B cell (primary cell): ENCODE data around the gene PLA2G4E.

Experiments
- EZH2 ChIP-seq: IDR thresholded peaks from 2 replicates; pipeline ENCODE4 v1.6.1; 2012; ENCODE audit warnings: borderline replicate concordance, low read depth, mild to moderate bottlenecking, moderate library complexity, low read length; ENCODE audit not compliant: insufficient read depth, poor library complexity, severe bottlenecking
- TF ChIP-seq, protein P1 (sequence below): fragments of 200-600 bp; IDR thresholded peaks from one replicate; pipeline ENCODE4 v1.8.0; 2022; ENCODE audit warnings: antibody characterized with exemption, mild to moderate bottlenecking

DNA sequence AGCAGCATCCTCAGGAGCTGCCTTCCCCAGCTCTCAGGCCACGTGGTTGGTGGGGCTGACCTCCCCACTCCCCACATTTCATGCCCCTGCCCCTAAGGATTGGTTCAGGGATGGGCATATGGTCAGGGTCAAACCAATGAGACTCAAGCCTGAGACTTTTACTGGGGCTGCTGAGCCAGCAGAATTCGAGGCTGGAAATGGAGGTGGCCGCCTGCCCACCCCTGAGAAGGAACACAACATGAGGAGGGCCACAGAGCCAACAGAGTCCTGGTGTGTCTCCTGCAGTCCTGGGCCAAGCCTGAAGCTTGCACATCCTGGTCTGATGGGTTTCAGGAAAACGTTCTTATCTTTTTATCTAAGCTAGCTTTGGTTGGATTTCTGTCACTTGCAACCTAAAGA lies 54.4 kb downstream of the PLA2G4E start:
- TF ChIP-seq, protein P1, sequence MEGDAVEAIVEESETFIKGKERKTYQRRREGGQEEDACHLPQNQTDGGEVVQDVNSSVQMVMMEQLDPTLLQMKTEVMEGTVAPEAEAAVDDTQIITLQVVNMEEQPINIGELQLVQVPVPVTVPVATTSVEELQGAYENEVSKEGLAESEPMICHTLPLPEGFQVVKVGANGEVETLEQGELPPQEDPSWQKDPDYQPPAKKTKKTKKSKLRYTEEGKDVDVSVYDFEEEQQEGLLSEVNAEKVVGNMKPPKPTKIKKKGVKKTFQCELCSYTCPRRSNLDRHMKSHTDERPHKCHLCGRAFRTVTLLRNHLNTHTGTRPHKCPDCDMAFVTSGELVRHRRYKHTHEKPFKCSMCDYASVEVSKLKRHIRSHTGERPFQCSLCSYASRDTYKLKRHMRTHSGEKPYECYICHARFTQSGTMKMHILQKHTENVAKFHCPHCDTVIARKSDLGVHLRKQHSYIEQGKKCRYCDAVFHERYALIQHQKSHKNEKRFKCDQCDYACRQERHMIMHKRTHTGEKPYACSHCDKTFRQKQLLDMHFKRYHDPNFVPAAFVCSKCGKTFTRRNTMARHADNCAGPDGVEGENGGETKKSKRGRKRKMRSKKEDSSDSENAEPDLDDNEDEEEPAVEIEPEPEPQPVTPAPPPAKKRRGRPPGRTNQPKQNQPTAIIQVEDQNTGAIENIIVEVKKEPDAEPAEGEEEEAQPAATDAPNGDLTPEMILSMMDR = no peak
- TF ChIP-seq EZH2 = no peak
